Measurements from ENCODE around the gene HDAC9.

- TF ChIP-seq POLR2AphosphoS5 (IDR thresholded peaks at IDR 0.05; ENCODE audit: borderline replicate concordance, low read depth, low read length) (no peak), EZH2 (IDR thresholded peaks at IDR 0.05) (no peak)
These were observed 71.3 kb downstream of the HDAC9 start for GRCh38 chr7:18566829-18567228.

Data from SK-N-MC (cell line).